ENCODE results near the gene EPN3. TPM values are rescaled to one million over a fixed set of nuclear protein-coding genes. Genes with fewer than 3 reads are reported as not detected.

The EPN3 gene
- total RNA-seq (2021) (15.6 and 22.8 TPM in 2 replicates), Bru-seq, nascent RNA (percentile 41 among the genes with signal in this experiment), BruChase-seq, experiment 1, labeled RNA remaining after a 2-hour chase (percentile 38 among the genes with signal in this experiment), BruChase-seq, experiment 2, labeled RNA remaining after a 6-hour chase (percentile 52 among the genes with signal in this experiment)
- long read RNA-seq, full-length matches to known transcripts, result 11 of 36 reads
- long read RNA-seq, partial matches to known transcripts, result 10 of 36 reads
- long read RNA-seq, other reads (novel, unspliced or antisense), result 15 of 36 reads

DNA sequence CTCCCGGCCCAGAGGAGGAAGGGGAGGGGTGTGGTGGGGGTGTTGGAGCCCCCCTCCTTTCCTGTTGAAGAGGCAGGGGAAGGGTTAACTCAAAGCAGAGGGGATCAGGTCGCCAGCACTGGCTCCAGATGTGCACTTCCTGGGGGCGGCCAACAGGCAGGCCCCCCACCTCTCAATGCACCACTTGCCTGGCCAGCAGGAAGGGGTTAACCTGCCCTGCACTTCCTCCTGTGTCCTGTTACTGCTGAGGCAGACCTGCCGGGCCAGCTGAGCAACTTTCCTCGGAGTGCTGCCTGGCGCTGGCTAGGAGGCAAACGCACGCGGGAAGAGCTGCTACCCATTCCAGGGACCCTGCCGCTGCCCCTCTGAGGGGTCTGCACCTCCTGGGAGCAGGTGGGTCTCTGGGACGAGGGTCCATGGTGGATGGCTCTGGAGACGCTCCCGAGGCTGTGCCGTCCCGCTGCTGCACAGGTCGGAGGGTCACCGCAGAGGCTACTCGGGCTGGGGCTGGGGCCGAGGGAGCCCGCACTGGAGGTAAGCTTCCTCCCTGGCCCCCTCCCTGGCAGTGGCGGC, at the start of gene EPN3:
Gene EPN3, plus strand, starts transcription at position 284 of the 573 bp plus-strand sequence. CDS start 3,822 bp downstream, outside the sequence.
- no peaks in the 10 kb centered on the region for H3K9me2 ChIP-seq (ENCODE audit: insufficient read depth)
- H4K20me1 ChIP-seq (ENCODE audit: insufficient read depth), result no peaks in the 10 kb centered on the region; the same call in 1 of the 2 replicates
- no TSS peak for BruUV-seq (replicated peaks)
- peaks cover 21% of the 10 kb centered on the region for H3F3A ChIP-seq (ENCODE audit: insufficient read depth, low read depth)
- peak within 1 kb of the TSS; percentile 51 for H3K27ac ChIP-seq
- no peaks in the 10 kb centered on the region for H3K9me3 ChIP-seq (ENCODE audit: insufficient read depth, low read depth)
- intact Hi-C loops (cut with micrococcal nuclease; ENCODE audit: unreplicated experiment), result loop anchor here (2.0 kb wide), 1 partner anchor 22 kb away; no protein-coding TSS in a partner anchor
- H3K27me3 ChIP-seq (ENCODE audit: insufficient read depth, low read depth), result no peaks in the 10 kb centered on the region
- H2AFZ ChIP-seq, result peak within 1 kb of the TSS; percentile 76
- peaks cover 35% of the 10 kb centered on the region for H3K79me2 ChIP-seq (ENCODE audit: low read depth)
- H3K4me1 ChIP-seq (replicated peaks; ENCODE audit: insufficient read depth), result peaks cover 42% of the 10 kb centered on the region
- peak; percentile 80 for DNase-seq
- TF ChIP-seq CTCF (conservative IDR thresholded peaks at IDR 0.05) (no peak), EZH2 (IDR thresholded peaks at IDR 0.05; ENCODE audit: low read depth) (no peak)
- peak within 1 kb of the TSS; percentile 80 for H3K4me2 ChIP-seq
- CTCF ChIA-PET, result no interaction called here
- POLR2A ChIA-PET (ENCODE audit: unreplicated experiment), result interaction anchor here (0.6 kb wide), 1 partner anchor 184 kb away, joined by 7 read pairs; no protein-coding TSS in a partner anchor
- peak within 1 kb of the TSS; percentile 89 for H3K4me3 ChIP-seq
- H3K36me3 ChIP-seq (ENCODE audit: low read depth), result peaks cover 4% of the 10 kb centered on the region; the same call in 1 of the 2 replicates

DNA sequence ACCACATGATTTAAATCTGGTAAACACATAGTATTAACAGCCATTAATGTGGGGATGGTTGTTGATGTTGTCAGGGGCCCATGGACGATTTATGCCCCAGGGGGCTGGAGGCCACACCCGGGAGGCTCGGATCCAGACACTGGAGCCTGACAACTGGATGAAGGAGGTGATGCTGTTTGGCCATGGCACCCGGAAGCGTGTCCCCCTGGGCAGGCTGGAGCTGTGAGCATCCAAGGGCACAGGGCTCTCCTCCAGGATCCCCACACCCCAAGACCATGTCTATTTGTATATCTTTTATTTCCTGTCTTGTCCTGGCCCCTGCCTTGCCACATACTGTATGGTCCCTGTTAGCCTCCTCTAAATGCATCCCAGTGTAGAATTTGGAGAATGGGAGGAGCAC, 49.3 kb upstream of the EPN3 start:
- peaks cover 45% of the 10 kb centered on the region for H3K4me1 ChIP-seq (replicated peaks; ENCODE audit: insufficient read depth)
- no peaks in the 10 kb centered on the region; the same call in none of the 2 replicates for H4K20me1 ChIP-seq (ENCODE audit: insufficient read depth)
- no peaks in the 10 kb centered on the region for H3K9me3 ChIP-seq (ENCODE audit: insufficient read depth, low read depth)
- TF ChIP-seq CTCF (conservative IDR thresholded peaks at IDR 0.05) (no peak), EZH2 (IDR thresholded peaks at IDR 0.05; ENCODE audit: low read depth) (no peak)
- H3K27me3 ChIP-seq (ENCODE audit: insufficient read depth, low read depth), result no peaks in the 10 kb centered on the region
- H3K9me2 ChIP-seq (ENCODE audit: insufficient read depth), result no peaks in the 10 kb centered on the region
- ChIA-PET CTCF (interaction anchor here (0.5 kb wide), 1 partner anchor 234 kb away, joined by 5 read pairs; no protein-coding TSS in a partner anchor), POLR2A (ENCODE audit: unreplicated experiment) (interaction anchor here (0.6 kb wide), 1 partner anchor 210 kb away, joined by 5 read pairs; no protein-coding TSS in a partner anchor)
- H3K4me2 ChIP-seq, result peak overlapping the region; percentile 64; the same call in 1 of the 2 replicates
- no peak overlapping the region for H3K4me3 ChIP-seq
- no peak for DNase-seq
- intact Hi-C loops (cut with micrococcal nuclease; ENCODE audit: unreplicated experiment), result loop anchor here (2.0 kb wide), 1 partner anchor 212 kb away; no protein-coding TSS in a partner anchor
- H2AFZ ChIP-seq, result no peak overlapping the region
- peaks cover 16% of the 10 kb centered on the region for H3K79me2 ChIP-seq (ENCODE audit: low read depth)
- H3K36me3 ChIP-seq (ENCODE audit: low read depth), result 0 out of 2 replicates have a peak, but pooled peaks cover 5% of the 10 kb centered on the region
- H3K27ac ChIP-seq, result no peak overlapping the region
- peaks cover 48% of the 10 kb centered on the region for H3F3A ChIP-seq (ENCODE audit: insufficient read depth, low read depth)
- no TSS peak for BruUV-seq (replicated peaks)

GRCh38 chr17:50484386-50485155, 48.0 kb upstream of the EPN3 start:
- BruUV-seq (replicated peaks), result no TSS peak
- no peak for DNase-seq
- Histone ChIP-seq H3K79me2 (ENCODE audit: low read depth) (peaks cover 16% of the 10 kb centered on the region), H3K27ac (no peak overlapping the region), H4K20me1 (ENCODE audit: insufficient read depth) (no peaks in the 10 kb centered on the region; the same call in none of the 2 replicates), H3K27me3 (ENCODE audit: insufficient read depth, low read depth) (no peaks in the 10 kb centered on the region), H2AFZ (no peak overlapping the region), H3K4me1 (replicated peaks; ENCODE audit: insufficient read depth) (peaks cover 44% of the 10 kb centered on the region), H3K4me3 (no peak overlapping the region), H3K9me2 (ENCODE audit: insufficient read depth) (no peaks in the 10 kb centered on the region), H3F3A (ENCODE audit: insufficient read depth, low read depth) (peaks cover 41% of the 10 kb centered on the region), H3K9me3 (ENCODE audit: insufficient read depth, low read depth) (no peaks in the 10 kb centered on the region), H3K36me3 (ENCODE audit: low read depth) (0 out of 2 replicates have a peak, but pooled peaks cover 5% of the 10 kb centered on the region), H3K4me2 (no peak overlapping the region)
- TF ChIP-seq CTCF (conservative IDR thresholded peaks at IDR 0.05) (no peak), EZH2 (IDR thresholded peaks at IDR 0.05; ENCODE audit: low read depth) (no peak)
- intact Hi-C loops (cut with micrococcal nuclease; ENCODE audit: unreplicated experiment), result loop anchor here (5.0 kb wide), 1 partner anchor 468 kb away; no protein-coding TSS in a partner anchor
- POLR2A ChIA-PET (ENCODE audit: unreplicated experiment), result no interaction called here
- CTCF ChIA-PET, result no interaction called here
